Caco-2 (cell line): ENCODE data around the gene RPL10. TPM values are rescaled to one million over a fixed set of nuclear protein-coding genes. Genes with fewer than 3 reads are reported as not detected.
A peak's percentile ranks its signal among the peaks of the same experiment; 100 is the strongest.

ENCODE experiments used
- BruUV-seq: library from RNA; stranded (reverse); fragments of 400-500 nt; replicated peaks from 2 replicates; lab custom pipeline; 2021; lab: Mats Ljungman, UMichigan
- CTCF ChIA-PET: fragments of 300-600 bp; sonication (Branson Sonifier 250); formaldehyde crosslinking; loops from one replicate; lab custom pipeline; 2022; ENCODE audit warnings: antibody characterized with exemption; lab: Charles Lee
- POLR2A ChIA-PET: fragments of 300-600 bp; sonication (Branson Sonifier 250); formaldehyde crosslinking; loops from one replicate; lab custom pipeline; 2022; ENCODE audit warnings: antibody characterized with exemption; lab: Charles Lee
- DNase-seq, 2 experiments: peaks; one replicate each; pipeline versions ENCODE4 v3.0.0 to v3.0.0-alpha.2; 2020 to 2022
- H3K27me3 ChIP-seq: replicated peaks from 2 replicates; pipeline ENCODE4 v1.6.0; 2011; ENCODE audit warnings: low read length; ENCODE audit not compliant: control insufficient read depth, insufficient read depth
- H3K36me3 ChIP-seq: 2 replicates; pipeline ENCODE4 v1.5.1; 2011; ENCODE audit warnings: low read length; ENCODE audit not compliant: control insufficient read depth, insufficient read depth
- H3K4me1 ChIP-seq: fragments of 250-450 bp; sonication (Bioruptor Pico); 2 replicates; pipeline ENCODE4 v1.5.1; 2020; ENCODE audit warnings: mild to moderate bottlenecking
- H3K4me3 ChIP-seq: 2 replicates; pipeline ENCODE4 v1.5.1; 2011; ENCODE audit warnings: low read depth, mild to moderate bottlenecking, control low read depth, low read length
- H3K9me3 ChIP-seq: fragments of 250-450 bp; sonication (Bioruptor Pico); 2 replicates; pipeline ENCODE4 v1.5.1; 2020; ENCODE audit warnings: mild to moderate bottlenecking, moderate library complexity
- H3K27ac Mint-ChIP-seq: one replicate; pipeline ENCODE4 v1.8.0; 2022; ENCODE audit warnings: mixed read lengths; ENCODE audit not compliant: unreplicated experiment
- H3K27me3 Mint-ChIP-seq: one replicate; pipeline ENCODE4 v1.8.0; 2022; ENCODE audit warnings: mixed read lengths; ENCODE audit not compliant: insufficient read depth, unreplicated experiment
- H3K36me3 Mint-ChIP-seq: one replicate; pipeline ENCODE4 v1.8.0; 2022; ENCODE audit warnings: mild to moderate bottlenecking, mixed read lengths; ENCODE audit not compliant: insufficient read depth, unreplicated experiment
- H3K4me1 Mint-ChIP-seq: one replicate; pipeline ENCODE4 v1.8.0; 2022; ENCODE audit warnings: low read depth, mixed read lengths; ENCODE audit not compliant: unreplicated experiment
- H3K4me3 Mint-ChIP-seq: one replicate; pipeline ENCODE4 v1.8.0; 2022; ENCODE audit warnings: mild to moderate bottlenecking, moderate library complexity, mixed read lengths; ENCODE audit not compliant: unreplicated experiment
- H3K9me3 Mint-ChIP-seq: one replicate; pipeline ENCODE4 v1.8.0; 2022; ENCODE audit warnings: mixed read lengths; ENCODE audit not compliant: unreplicated experiment
- CTCF ChIP-seq, 2 experiments: fragments of 200-600 bp in 1 of 2; IDR thresholded peaks; 1 replicate in 1 of 2; 2 replicates in 1 of 2; pipeline versions ENCODE4 v1.5.1 to v1.8.0; 2011 to 2022; ENCODE audit warnings: antibody characterized with exemption in 1 of 2, control low read depth in 1 of 2, inconsistent platforms in 1 of 2, low read depth in 1 of 2, low read length in 1 of 2, mild to moderate bottlenecking in 1 of 2, moderate library complexity in 1 of 2; ENCODE audit not compliant: insufficient read depth in 1 of 2, severe bottlenecking in 1 of 2, unreplicated experiment in 1 of 2
- intact Hi-C: fragments of 100-400 bp; cut with micrococcal nuclease; formaldehyde crosslinking; loops from one replicate; pipeline ENCODE4 v1.10.0; 2022; ENCODE audit not compliant: unreplicated experiment
- total RNA-seq: library from RNA; stranded (reverse); gene quantifications from 2 replicates; pipeline ENCODE4 v1.2.3, GENCODE V29; 2022

RPL10 gene
- total RNA-seq, 1 experiment from 2014 or later, result 2,081 TPM

- no TSS peak for BruUV-seq
- intact Hi-C loops, result no loop called here
- Mint-ChIP-seq H3K27ac (no peak overlapping the region), H3K4me1 (no peaks in the 10 kb centered on the region), H3K36me3 (peaks cover 85% of the 10 kb centered on the region), H3K27me3 (no peaks in the 10 kb centered on the region), H3K4me3 (no peak overlapping the region), H3K9me3 (no peaks in the 10 kb centered on the region)
- no peak overlapping the region for H3K4me3 ChIP-seq
- peaks cover 15% of the 10 kb centered on the region for H3K4me1 ChIP-seq
- H3K27me3 ChIP-seq, result no peaks in the 10 kb centered on the region
- DNase-seq, result no peak
- POLR2A ChIA-PET, result no interaction called here
- CTCF ChIA-PET, result no interaction called here
- H3K36me3 ChIP-seq, result no peaks in the 10 kb centered on the region; the same call in 1 of the 2 replicates
- TF ChIP-seq CTCF (IDR thresholded peaks at IDR 0.05; ENCODE audit: insufficient read depth in 1 of 2, low read depth in 1 of 2, low read length in 1 of 2, severe bottlenecking in 1 of 2, unreplicated experiment in 1 of 2), result no peak
- no peaks in the 10 kb centered on the region for H3K9me3 ChIP-seq
Observed at GRCh38 chrX:154366666-154367055, 31.5 kb upstream of the RPL10 start.

- H3K4me1 Mint-ChIP-seq, result no peaks in the 10 kb centered on the region
- no peak overlapping the region for H3K4me3 ChIP-seq
- H3K36me3 Mint-ChIP-seq, result peaks cover 75% of the 10 kb centered on the region
- peak overlapping the region; percentile 83 for H3K4me3 Mint-ChIP-seq
- CTCF ChIA-PET, result no interaction called here
- POLR2A ChIA-PET, result no interaction called here
- H3K27me3 ChIP-seq, result no peaks in the 10 kb centered on the region
- intact Hi-C loops, result no loop called here
- no peak for TF ChIP-seq CTCF (IDR thresholded peaks at IDR 0.05; ENCODE audit: insufficient read depth in 1 of 2, low read depth in 1 of 2, low read length in 1 of 2, severe bottlenecking in 1 of 2, unreplicated experiment in 1 of 2)
- BruUV-seq, result no TSS peak
- no peak for DNase-seq
- H3K27ac Mint-ChIP-seq, result peak overlapping the region; percentile 84
- H3K36me3 ChIP-seq, result no peaks in the 10 kb centered on the region; the same call in 1 of the 2 replicates
- H3K9me3 ChIP-seq, result no peaks in the 10 kb centered on the region
- peaks cover 22% of the 10 kb centered on the region for H3K4me1 ChIP-seq
- no peaks in the 10 kb centered on the region for H3K27me3 Mint-ChIP-seq
- H3K9me3 Mint-ChIP-seq, result no peaks in the 10 kb centered on the region
Observed at GRCh38 chrX:154367474-154368308, 30.5 kb upstream of the RPL10 start.

GRCh38 chrX:154368630-154369448 lies 29.3 kb upstream of the RPL10 start:
- CTCF ChIA-PET, result interaction anchor here (0.6 kb wide), 1 partner anchor 178 kb away, joined by 3 read pairs; the partner anchor contains the start of gene G6PD
- Mint-ChIP-seq H3K9me3 (no peaks in the 10 kb centered on the region), H3K4me1 (no peaks in the 10 kb centered on the region), H3K27me3 (no peaks in the 10 kb centered on the region), H3K4me3 (peak overlapping the region; percentile 83), H3K36me3 (peaks cover 64% of the 10 kb centered on the region), H3K27ac (peak overlapping the region; percentile 84)
- intact Hi-C loops, result no loop called here
- DNase-seq, result peak; percentile 76 to 83
- no peaks in the 10 kb centered on the region; the same call in 1 of the 2 replicates for H3K36me3 ChIP-seq
- TF ChIP-seq CTCF (IDR thresholded peaks at IDR 0.05; ENCODE audit: insufficient read depth in 1 of 2, low read depth in 1 of 2, low read length in 1 of 2, severe bottlenecking in 1 of 2, unreplicated experiment in 1 of 2), result no peak
- H3K4me3 ChIP-seq, result peak overlapping the region; percentile 98
- H3K27me3 ChIP-seq, result no peaks in the 10 kb centered on the region
- peaks cover 22% of the 10 kb centered on the region for H3K4me1 ChIP-seq
- H3K9me3 ChIP-seq, result no peaks in the 10 kb centered on the region
- POLR2A ChIA-PET, result interaction anchor here (0.6 to 1.1 kb wide), 5 partner anchors 10 to 440 kb away, joined by 3 to 4 read pairs (median 3); partner anchors contain the start of genes RPL10 and SLC10A3
- BruUV-seq, result no TSS peak
